SU-DHL-6 (cell line): ENCODE data around the gene PGLYRP2.

Experiments
- EZH2phosphoT487 ChIP-seq: fragments of 200-600 bp; sonication (generic), shearing (Covaris generic); conservative IDR thresholded peaks from 2 replicates; pipeline ENCODE4 v1.6.1; 2018; ENCODE audit warnings: mild to moderate bottlenecking, antibody characterized with exemption, low read length, moderate library complexity, mixed read lengths
- TF ChIP-seq, protein P1 (sequence below): fragments of 200-600 bp; sonication (generic); IDR thresholded peaks from one replicate; pipeline ENCODE4 v1.5.1; 2017; ENCODE audit warnings: antibody characterized with exemption, mild to moderate bottlenecking, low read length, moderate library complexity; ENCODE audit not compliant: insufficient read depth, poor library complexity, severe bottlenecking

DNA sequence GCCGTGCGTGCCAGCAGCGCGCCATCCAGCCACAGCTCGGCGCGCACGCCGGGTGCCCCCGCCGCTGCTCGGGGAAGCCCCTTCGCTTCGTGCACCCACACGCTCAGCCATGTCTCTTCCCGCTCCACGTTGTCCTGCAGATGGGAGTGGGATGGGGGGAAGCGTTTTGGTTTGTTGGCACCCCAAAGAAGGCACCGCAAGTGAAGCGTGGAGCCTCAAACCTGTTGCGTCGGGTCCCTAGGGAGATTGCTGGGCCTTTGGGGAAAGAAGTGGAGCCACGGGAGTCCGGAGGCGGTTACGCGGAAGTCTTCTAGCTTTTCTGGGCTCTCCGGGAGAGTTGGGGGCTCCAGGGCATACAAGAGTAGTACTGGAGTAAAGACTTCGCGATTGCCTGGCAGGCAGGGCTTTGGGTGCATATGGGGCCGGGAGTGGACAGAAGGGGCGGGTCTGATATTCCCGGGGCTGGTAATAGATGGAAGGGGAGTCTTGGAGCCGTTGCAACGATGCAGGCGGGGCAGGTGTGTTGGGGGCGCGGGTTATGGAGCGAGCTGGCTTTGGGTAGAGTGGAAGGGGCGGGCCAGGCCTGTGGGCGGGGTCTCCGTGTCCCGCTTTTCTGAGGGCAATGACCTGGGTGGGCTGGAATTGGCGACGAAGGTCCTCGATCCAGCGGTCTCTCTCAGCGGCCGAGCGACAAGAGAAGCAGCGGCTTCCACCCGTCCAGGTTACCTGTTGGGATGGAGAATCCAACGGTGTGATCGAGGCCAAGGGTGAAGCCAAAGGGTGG is 21.4 kb downstream of the PGLYRP2 start:
- TF ChIP-seq, protein P1, sequence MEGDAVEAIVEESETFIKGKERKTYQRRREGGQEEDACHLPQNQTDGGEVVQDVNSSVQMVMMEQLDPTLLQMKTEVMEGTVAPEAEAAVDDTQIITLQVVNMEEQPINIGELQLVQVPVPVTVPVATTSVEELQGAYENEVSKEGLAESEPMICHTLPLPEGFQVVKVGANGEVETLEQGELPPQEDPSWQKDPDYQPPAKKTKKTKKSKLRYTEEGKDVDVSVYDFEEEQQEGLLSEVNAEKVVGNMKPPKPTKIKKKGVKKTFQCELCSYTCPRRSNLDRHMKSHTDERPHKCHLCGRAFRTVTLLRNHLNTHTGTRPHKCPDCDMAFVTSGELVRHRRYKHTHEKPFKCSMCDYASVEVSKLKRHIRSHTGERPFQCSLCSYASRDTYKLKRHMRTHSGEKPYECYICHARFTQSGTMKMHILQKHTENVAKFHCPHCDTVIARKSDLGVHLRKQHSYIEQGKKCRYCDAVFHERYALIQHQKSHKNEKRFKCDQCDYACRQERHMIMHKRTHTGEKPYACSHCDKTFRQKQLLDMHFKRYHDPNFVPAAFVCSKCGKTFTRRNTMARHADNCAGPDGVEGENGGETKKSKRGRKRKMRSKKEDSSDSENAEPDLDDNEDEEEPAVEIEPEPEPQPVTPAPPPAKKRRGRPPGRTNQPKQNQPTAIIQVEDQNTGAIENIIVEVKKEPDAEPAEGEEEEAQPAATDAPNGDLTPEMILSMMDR: no peak
- no peak for TF ChIP-seq EZH2phosphoT487
